GM18502 (cell line): ENCODE measurements around the gene COX7A2L.
"Not testable (repeated sequence)": the region's sequence is repeated elsewhere in the genome, so short reads cannot be mapped to it uniquely, and the experiment has no call there.

Experiments used
- ATAC-seq: cut with Tn5 transposase; IDR thresholded peaks from one replicate; pipeline ENCODE4 v1.9.1; 2021; ENCODE audit warnings: mild to moderate bottlenecking; ENCODE audit not compliant: unreplicated experiment, poor library complexity

The COX7A2L gene

GRCh38 chr2:42360890-42361727 lies at the start of gene COX7A2L:
TSS of gene COX7A2L (minus strand) at chr2:42361217. CDS start at chr2:42361161, 56 bp downstream.
- ATAC-seq = peak; percentile 92

- no peak for ATAC-seq
These were observed 47.0 kb upstream of the COX7A2L start for GRCh38 chr2:42408009-42408408.

GRCh38 chr2:42407476-42407875 lies 46.5 kb upstream of the COX7A2L start:
- ATAC-seq = no peak

- no peak for ATAC-seq
These were observed 43.7 kb upstream of the COX7A2L start for GRCh38 chr2:42404676-42405075.

- ATAC-seq = no peak
These were observed 40.8 kb upstream of the COX7A2L start for GRCh38 chr2:42401773-42402172.

GRCh38 chr2:42398052-42398451 lies 37.0 kb upstream of the COX7A2L start:
- ATAC-seq = not testable (repeated sequence)

GRCh38 chr2:42393320-42393719 lies 32.3 kb upstream of the COX7A2L start:
- ATAC-seq = not testable (repeated sequence)

GRCh38 chr2:42392191-42392590 lies 31.2 kb upstream of the COX7A2L start:
- ATAC-seq = no peak

GRCh38 chr2:42390401-42390969 lies 29.5 kb upstream of the COX7A2L start:
- no peak for ATAC-seq

- peak; percentile 61 for ATAC-seq
These were observed 25.7 kb upstream of the COX7A2L start for GRCh38 chr2:42386682-42387081.

GRCh38 chr2:42385225-42385624 lies 24.2 kb upstream of the COX7A2L start:
- no peak for ATAC-seq

GRCh38 chr2:42383855-42384530 lies 23.0 kb upstream of the COX7A2L start:
- ATAC-seq = no peak

GRCh38 chr2:42382144-42382543 lies 21.1 kb upstream of the COX7A2L start:
- ATAC-seq = no peak

- ATAC-seq = not testable (repeated sequence)
These were observed 19.0 kb upstream of the COX7A2L start for GRCh38 chr2:42380026-42380425.

GRCh38 chr2:42378415-42378814 lies 17.4 kb upstream of the COX7A2L start:
- ATAC-seq = no peak

GRCh38 chr2:42376758-42377157 lies 15.7 kb upstream of the COX7A2L start:
- ATAC-seq = no peak

- no peak for ATAC-seq
These were observed 11.6 kb upstream of the COX7A2L start for GRCh38 chr2:42372474-42373200.

GRCh38 chr2:42371611-42372473 lies 10.8 kb upstream of the COX7A2L start:
- ATAC-seq = no peak

GRCh38 chr2:42369532-42370229 lies 8.7 kb upstream of the COX7A2L start:
- no peak for ATAC-seq
